Stimulated activated effector memory CD8-positive, alpha-beta T cell treated with anti-CD3 and anti-CD28 coated beads, Interleukin-12 subunit alpha, Interleukin-12 subunit beta, amount 100 ng/mL, for 72 hours (primary cell): ENCODE results near the gene USHBP1.
"Not testable (repeated sequence)": the region's sequence is repeated elsewhere in the genome, so short reads cannot be mapped to it uniquely, and the experiment has no call there.

Experiments used
- ATAC-seq: fragments of 150-1000 bp; cut with Tn5 transposase; 2 replicates; pipeline ENCODE4 v1.10.0; 2021
- DNase-seq, 2 donors: peaks; one replicate each; pipeline ENCODE4 v3.0.0; 2021 to 2022; ENCODE audit warnings: low spot score in 2 of 2
- H3K27ac Mint-ChIP-seq: one replicate; pipeline ENCODE4 v1.8.0; 2022; ENCODE audit warnings: mild to moderate bottlenecking, mixed read lengths
- H3K36me3 Mint-ChIP-seq: one replicate; pipeline ENCODE4 v1.8.0; 2022; ENCODE audit warnings: mild to moderate bottlenecking, mixed read lengths
- H3K4me1 Mint-ChIP-seq: one replicate; pipeline ENCODE4 v1.8.0; 2022; ENCODE audit warnings: mixed read lengths
- H3K4me3 Mint-ChIP-seq: one replicate; pipeline ENCODE4 v1.8.0; 2022; ENCODE audit warnings: mild to moderate bottlenecking, mixed read lengths
- H3K9me3 Mint-ChIP-seq: one replicate; pipeline ENCODE4 v1.8.0; 2022; ENCODE audit warnings: mixed read lengths

USHBP1 gene

DNA sequence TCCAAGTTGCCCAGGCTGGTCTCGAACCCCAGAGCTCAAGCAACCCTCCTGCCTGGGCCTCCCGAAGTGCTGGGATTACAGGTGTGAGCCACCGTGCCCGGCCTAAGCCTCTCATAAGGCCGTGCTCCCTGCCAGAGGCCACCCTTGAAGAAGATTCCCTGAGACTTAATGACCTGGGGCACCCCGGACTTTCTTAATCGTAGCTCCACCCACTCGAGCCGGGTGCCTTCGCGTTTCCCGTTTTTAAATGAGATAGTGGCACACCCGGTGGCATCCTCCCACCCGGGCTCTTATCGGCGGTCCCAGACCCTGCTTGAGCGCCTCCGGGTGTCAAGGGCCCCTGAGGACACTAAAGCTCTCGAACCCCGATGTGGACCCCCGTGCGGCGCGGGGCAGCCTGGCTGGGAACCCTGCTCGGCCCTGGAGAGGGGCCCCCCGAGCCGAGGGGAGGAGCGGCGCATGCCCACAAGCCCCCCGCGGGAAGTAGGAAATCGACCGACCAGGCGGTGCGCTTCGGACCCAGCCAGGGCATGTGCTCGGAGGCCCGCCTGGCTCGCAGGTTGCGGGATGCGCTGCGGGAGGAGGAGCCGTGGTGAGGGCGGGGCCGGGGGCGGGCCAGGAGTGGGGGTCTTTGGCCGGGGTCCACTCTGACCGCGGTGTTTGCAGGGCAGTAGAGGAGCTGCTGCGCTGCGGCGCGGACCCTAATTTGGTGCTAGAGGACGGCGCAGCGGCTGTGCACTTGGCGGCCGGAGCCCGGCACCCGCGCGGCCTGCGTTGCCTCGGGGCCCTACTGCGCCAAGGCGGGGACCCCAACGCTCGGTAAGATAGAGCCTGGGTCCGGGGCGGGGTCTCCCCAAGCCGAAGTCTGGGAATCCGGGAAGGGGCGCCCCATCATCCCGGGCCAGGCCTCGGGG lies 17.1 kb upstream of the USHBP1 start, which contains the start of gene ANKLE1:
TSS of gene ANKLE1 (plus strand) at position 511 of the 914 bp plus-strand sequence. CDS start at position 531, 20 bp downstream.
- H3K27ac Mint-ChIP-seq: no peak within 1 kb of the TSS
- H3K4me3 Mint-ChIP-seq: peak within 1 kb of the TSS; percentile 81
- DNase-seq: peak; percentile 57 to 83
- H3K9me3 Mint-ChIP-seq: no peaks in the 10 kb centered on the region
- peak; percentile 60 for ATAC-seq
- peaks cover 28% of the 10 kb centered on the region for H3K36me3 Mint-ChIP-seq
- H3K4me1 Mint-ChIP-seq: peaks cover 14% of the 10 kb centered on the region

DNA sequence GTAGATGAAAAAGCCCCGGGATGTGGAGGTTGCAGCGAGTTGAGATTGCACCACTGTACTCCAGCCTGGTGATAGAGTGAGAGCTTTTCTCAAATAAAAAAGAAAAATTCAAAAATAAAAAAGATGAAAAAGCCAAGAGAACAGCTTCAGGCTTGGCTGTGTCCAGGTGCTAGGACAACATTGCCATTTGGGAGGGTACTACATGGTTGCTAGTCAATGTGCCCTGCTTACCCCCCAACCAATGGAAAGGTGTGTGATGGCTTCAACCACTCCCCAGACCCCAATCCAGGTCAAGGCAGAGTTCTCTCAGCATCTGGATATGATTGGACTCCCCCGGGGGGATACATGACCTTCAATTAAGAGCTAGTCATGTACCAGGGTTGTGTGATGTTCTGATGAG lies 14.9 kb upstream of the USHBP1 start:
- ATAC-seq: no peak
- Mint-ChIP-seq H3K4me3 (no peak overlapping the region), H3K4me1 (peaks cover 14% of the 10 kb centered on the region), H3K27ac (no peak overlapping the region), H3K36me3 (peaks cover 49% of the 10 kb centered on the region), H3K9me3 (no peaks in the 10 kb centered on the region)
- no peak for DNase-seq

DNA sequence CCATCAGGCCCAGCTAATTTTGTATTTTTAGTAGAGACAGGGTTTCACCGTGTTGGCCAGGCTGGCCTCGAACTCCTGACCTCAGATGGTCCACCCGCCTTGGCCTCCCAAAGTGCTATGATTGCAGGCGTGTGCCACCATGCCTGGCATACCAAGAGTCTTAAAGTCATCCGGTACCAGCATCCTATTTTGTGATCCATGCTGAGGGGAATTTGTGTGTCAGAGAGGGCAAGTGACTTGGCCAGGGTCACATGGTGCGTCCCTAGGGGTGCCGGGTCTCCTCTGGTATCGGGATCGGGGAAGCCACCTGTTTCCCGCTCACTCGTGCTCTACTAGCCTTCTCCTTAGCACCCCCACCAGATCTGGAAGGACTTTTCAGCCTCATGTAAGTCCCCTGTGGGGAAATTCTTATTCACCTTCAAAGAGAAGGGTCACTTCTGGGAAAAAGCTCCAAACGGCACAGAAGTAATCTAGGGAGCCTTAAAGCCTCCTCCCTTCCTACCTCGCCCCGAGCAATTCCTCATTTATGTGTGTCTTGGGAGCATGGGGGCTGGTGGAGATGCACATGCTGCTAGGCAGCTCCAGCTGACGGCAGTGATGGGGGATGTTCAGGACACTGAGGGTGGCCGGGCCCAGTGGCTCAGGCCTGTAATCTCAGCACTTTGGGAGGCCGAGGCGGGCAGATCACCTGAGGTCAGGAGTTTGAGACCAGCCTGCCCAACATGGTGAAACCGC lies 11.1 kb upstream of the USHBP1 start:
- Mint-ChIP-seq H3K4me3 (no peak overlapping the region), H3K36me3 (peaks cover 77% of the 10 kb centered on the region), H3K27ac (no peak overlapping the region), H3K9me3 (no peaks in the 10 kb centered on the region), H3K4me1 (no peaks in the 10 kb centered on the region)
- no peak for DNase-seq
- ATAC-seq: no peak

DNA sequence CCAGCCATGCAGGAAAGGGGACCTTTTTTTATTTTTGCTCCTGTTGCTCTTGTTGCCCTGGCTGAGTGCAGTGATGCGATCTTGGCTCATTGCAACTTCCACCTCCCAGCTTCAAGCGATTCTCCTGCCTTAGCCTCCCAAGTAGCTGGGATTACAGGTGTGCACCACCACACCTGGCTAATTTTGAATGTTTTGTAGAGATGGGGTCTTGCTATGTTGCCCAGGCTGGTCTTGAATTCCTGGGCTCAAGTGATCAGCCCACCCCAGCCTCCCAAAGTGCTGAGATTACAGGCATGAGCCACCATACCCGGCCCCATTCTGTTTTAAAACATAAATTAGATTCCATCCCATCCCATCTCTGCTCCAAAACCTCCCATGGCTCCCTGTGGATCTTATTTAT lies 10.3 kb upstream of the USHBP1 start:
- peaks cover 84% of the 10 kb centered on the region for H3K36me3 Mint-ChIP-seq
- not testable (repeated sequence) for ATAC-seq, H3K4me1 Mint-ChIP-seq, H3K4me3 Mint-ChIP-seq, H3K9me3 Mint-ChIP-seq, H3K27ac Mint-ChIP-seq, DNase-seq

DNA sequence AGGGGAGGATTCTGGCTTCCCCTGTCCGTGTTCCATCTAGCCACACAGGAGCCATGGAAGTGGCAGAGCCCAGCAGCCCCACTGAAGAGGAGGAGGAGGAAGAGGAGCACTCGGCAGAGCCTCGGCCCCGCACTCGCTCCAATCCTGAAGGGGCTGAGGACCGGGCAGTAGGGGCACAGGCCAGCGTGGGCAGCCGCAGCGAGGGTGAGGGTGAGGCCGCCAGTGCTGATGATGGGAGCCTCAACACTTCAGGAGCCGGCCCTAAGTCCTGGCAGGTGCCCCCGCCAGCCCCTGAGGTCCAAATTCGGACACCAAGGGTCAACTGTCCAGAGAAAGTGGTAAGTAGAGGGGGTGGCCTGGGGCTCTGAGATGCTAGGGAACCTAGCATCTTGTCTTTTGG lies 4.2 kb upstream of the USHBP1 start:
- no peak overlapping the region for H3K27ac Mint-ChIP-seq

DNA sequence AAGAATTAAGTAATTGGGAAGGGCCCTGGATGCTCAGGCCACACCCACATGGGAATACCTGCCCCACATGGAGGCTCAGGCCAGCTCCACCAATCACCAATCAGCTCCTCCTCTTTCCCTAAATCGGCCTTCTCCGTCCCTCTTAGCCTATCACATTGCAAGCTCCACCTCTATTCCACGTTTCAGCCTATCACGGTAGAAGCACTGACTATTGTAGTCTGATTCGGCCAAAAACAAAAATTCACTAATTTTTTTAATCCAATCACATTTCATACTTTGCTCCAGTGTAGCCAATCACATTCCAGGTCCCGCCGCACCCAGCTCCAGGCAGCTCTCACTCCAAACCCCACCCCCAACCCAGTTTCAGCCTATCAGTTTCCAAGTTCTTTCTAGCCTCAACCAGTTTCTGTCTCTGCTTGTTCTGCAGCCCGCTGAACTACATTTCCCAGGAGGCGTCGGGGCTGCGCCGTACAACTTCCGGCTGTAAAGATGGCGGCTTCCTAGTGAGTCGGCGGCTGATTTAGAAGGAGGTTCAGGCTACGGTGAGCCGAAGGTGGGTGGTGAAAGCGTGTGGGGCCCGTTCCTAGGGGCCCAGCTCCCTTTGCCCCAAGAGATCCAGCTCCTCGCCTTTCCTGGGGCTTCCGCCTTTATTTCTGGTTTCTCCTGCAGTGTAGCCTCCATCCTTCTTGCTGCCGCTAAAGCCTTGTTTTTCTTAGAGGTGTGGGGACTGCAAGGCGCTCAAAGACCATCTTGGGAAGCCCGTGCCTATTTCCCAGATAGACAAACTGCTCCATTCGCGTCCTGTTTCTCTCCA lies 2.6 kb upstream of the USHBP1 start, which contains the start of gene BABAM1:
TSS of gene BABAM1 (plus strand) at position 469 of the 814 bp plus-strand sequence. CDS start 1,364 bp downstream, outside the sequence.
- H3K9me3 Mint-ChIP-seq: no peaks in the 10 kb centered on the region
- DNase-seq (peak; percentile 70 to 94), ATAC-seq (peak; percentile 95)
- H3K4me3 Mint-ChIP-seq: peak within 1 kb of the TSS; percentile 79
- peaks cover 53% of the 10 kb centered on the region for H3K36me3 Mint-ChIP-seq
- H3K27ac Mint-ChIP-seq: peak within 1 kb of the TSS; percentile 79
- H3K4me1 Mint-ChIP-seq: peaks cover 12% of the 10 kb centered on the region

More for the DNA sequence above, 4.2 kb upstream of the USHBP1 start:
- DNase-seq (no peak), ATAC-seq (no peak)
- peaks cover 66% of the 10 kb centered on the region for H3K36me3 Mint-ChIP-seq
- no peaks in the 10 kb centered on the region for H3K9me3 Mint-ChIP-seq
- H3K4me3 Mint-ChIP-seq: peak overlapping the region; percentile 79
- peaks cover 12% of the 10 kb centered on the region for H3K4me1 Mint-ChIP-seq

DNA sequence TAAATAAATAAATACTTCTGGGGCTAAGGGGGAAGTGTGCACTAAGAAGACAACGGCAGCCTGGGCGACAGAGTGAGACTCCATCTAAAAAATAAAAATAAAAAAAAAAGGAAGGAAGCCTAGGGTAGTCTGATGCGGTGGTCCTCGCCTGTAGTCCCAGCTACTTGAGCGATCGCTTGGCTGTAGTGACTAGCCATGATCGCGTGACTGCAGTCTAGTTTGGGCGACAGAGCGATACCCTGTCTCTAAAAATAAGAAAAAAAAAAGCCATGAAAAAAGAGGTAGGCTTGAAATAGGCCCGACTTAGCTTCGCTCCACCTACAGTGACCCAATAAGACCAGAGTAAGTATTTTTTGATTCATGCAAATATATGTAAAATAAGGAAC lies 2.0 kb upstream of the USHBP1 start:
- no peaks in the 10 kb centered on the region for H3K9me3 Mint-ChIP-seq
- H3K27ac Mint-ChIP-seq: peak overlapping the region; percentile 79
- peak overlapping the region; percentile 79 for H3K4me3 Mint-ChIP-seq
- H3K4me1 Mint-ChIP-seq: peaks cover 12% of the 10 kb centered on the region
- H3K36me3 Mint-ChIP-seq: peaks cover 47% of the 10 kb centered on the region
- no peak for DNase-seq
- peak; percentile 0 for ATAC-seq

DNA sequence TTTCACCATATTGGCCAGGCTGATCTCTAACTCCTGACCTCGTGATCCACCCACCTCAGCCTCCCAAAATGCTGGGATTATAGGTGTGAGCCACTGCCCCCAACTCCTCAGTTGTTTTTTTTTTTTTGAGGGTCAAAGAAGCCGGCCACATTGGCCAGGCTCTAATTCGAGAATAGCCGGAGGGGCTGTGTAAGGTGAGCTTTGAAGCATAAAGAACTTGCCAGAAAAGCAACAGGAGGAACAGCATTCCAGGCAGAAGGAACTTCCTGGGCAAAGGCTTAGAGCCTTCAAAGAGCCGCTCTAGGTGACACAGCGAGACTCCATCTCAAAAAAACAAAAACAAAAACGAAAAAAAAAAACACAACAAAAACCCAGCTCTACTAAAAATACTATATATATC lies 1.5 kb upstream of the USHBP1 start:
- no peak overlapping the region for H3K27ac Mint-ChIP-seq
- ATAC-seq: no peak
- no peaks in the 10 kb centered on the region for H3K9me3 Mint-ChIP-seq
- no peak for DNase-seq
- peaks cover 15% of the 10 kb centered on the region for H3K4me1 Mint-ChIP-seq
- H3K36me3 Mint-ChIP-seq: peaks cover 41% of the 10 kb centered on the region
- H3K4me3 Mint-ChIP-seq: no peak overlapping the region

DNA sequence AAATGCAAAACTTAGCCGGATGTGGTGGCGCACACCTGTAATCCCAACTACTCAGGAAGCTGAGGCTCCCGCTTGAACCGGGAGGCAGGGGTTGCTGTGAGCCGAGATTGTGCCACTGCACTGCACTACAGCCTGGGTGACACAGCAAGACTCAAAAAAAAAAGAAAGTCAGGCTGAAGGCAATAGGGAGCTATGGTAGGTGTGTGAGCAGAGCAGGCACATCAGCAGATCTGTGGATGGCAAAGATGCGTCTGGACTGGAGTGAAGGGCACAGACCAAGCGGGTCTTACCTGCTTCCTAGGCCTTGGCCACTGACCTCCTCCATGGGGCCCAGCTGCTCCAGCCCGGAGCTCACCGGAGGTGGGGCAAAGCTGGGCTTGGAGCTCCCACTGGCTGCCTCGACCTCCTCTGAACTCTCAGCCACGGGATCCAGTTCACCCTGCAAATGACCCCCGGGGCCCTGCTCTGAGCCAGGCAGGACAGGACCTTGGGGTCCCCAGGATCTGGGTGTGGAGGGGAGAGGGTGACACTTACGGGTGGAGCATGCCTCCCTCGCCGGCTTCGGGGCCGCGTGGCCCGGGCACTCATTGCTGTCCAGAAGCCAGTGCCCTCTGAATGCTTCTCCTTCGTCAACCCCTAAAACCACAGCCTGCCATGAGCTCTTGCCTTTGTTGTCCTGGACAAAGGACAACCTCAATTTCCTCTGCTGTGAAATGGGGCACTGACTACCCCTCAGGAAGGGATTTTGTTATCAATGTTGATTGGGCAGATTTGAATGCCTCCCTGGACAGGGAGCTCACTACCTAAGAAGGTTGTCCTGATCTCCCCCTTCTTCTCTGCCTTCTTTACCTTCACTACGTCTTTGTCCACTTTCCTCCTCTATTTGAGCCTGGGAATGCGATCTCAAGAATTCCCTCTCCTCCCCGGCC lies 569 bp downstream of the USHBP1 start:
- Mint-ChIP-seq H3K4me3 (no peak overlapping the region), H3K4me1 (peaks cover 22% of the 10 kb centered on the region), H3K36me3 (peaks cover 21% of the 10 kb centered on the region), H3K9me3 (no peaks in the 10 kb centered on the region), H3K27ac (peak overlapping the region; percentile 80)
- no peak for ATAC-seq
- no peak for DNase-seq

DNA sequence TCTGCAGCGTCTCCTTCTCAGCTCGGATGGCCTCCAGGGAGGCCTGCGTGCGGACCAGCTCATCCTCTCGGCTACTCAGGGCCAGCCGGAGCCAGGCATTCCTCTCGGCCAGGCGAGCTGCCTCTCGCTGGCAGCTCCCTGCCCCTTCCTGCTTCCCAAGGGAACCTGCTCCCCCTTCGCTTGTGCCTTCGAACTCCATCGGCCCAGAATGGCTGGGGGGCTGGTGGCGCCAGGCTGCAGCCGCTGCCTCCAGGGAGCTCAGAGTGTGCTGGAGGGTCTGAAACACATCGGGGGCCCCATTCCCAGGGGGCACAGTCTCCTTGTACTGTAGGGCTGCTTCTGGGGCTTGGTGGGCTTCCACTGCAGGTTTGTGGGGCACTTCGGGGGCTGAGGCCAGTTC lies 2.0 kb downstream of the USHBP1 start:
- Mint-ChIP-seq H3K36me3 (peaks cover 12% of the 10 kb centered on the region), H3K9me3 (no peaks in the 10 kb centered on the region), H3K4me1 (peaks cover 22% of the 10 kb centered on the region), H3K27ac (no peak overlapping the region), H3K4me3 (no peak overlapping the region)
- no peak for ATAC-seq
- no peak for DNase-seq

DNA sequence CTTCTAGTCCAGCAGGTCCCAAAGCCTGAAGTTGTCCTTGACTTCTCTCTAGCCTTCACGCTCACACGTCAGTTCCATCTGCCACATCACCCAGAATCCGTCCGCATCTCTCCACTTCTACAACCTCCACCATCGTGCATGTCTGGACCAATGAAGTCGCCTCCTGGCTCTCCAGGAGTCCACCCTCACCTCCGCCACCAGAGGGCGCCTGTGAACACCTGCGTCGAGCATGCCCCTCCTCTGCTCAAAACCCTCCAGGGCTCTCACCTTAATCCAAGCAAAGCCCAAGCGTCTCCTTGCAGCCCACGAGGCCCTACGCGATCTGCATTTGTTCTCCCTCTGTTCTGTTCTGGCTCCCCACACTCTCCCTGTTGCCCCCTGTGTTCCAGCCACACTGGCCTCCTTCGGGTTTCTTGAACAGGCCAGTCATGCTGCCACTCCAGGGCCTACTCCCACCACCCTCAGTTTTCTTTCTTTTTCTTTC lies 3.7 kb downstream of the USHBP1 start:
- peak; percentile 98 for ATAC-seq
- peak overlapping the region; percentile 6 for H3K27ac Mint-ChIP-seq

DNA sequence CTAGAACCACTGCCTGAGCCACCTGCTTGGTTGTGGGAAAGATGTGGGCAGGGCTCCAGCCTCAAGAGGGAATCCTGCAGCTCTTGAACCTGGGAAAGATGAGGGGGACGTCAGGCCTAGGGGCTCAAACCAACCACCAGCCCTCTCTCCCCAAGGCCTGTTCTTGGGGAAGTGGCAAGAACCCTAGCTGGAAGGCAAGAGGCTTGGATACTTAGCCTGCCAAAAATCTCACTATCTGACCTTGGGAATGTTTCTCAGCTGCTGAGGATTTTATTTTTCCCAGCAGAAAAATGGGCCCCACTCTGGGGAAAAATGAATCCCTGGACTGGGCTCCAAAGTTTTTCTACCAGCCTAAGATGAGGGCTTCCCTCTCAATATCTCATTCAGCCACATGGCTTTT lies 4.6 kb downstream of the USHBP1 start:
- H3K9me3 Mint-ChIP-seq: no peaks in the 10 kb centered on the region
- DNase-seq (no peak), ATAC-seq (no peak)
- H3K4me3 Mint-ChIP-seq: no peak overlapping the region
- peaks cover 13% of the 10 kb centered on the region for H3K4me1 Mint-ChIP-seq
- peaks cover 4% of the 10 kb centered on the region for H3K36me3 Mint-ChIP-seq
- no peak overlapping the region for H3K27ac Mint-ChIP-seq

More for the DNA sequence above, 3.7 kb downstream of the USHBP1 start:
- Mint-ChIP-seq H3K9me3 (no peaks in the 10 kb centered on the region), H3K4me1 (peaks cover 13% of the 10 kb centered on the region), H3K36me3 (peaks cover 4% of the 10 kb centered on the region), H3K4me3 (no peak overlapping the region)
- DNase-seq: peak; percentile 93 to 94

DNA sequence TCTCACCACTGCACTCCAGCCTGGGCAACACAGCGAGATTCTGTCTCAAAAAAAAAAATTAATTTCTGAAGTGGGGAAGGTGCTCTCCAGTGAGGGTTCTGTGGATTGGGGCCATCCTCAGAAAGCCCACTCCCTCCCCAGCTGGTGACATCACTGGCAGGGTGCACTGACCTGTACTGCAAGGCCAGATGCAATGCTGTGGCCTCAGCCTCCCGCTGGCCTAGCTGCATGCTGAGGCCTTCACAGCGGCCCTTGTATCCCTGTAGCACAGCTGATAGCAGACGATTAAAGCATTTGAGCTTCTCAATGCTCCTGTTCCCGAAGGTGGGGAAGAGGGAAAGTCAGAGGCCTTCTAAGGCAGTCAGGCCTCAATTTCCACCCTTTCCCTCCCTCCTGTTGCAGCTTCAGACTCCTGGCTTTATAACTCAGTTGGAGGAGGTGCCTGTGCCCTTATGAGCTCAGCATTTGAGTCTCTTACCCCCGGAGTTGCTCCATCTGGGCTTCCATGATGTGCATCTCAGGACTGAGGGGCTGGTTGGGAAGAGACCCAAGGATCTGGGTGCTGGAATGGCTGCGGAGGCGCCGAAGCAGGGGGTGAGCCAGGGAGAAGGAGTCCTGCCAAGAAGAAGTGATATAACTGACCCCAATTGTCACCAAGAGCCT lies 5.3 kb downstream of the USHBP1 start:
- no peaks in the 10 kb centered on the region for H3K9me3 Mint-ChIP-seq
- ATAC-seq: no peak
- no peak overlapping the region for H3K4me3 Mint-ChIP-seq
- DNase-seq: no peak
- no peaks in the 10 kb centered on the region for H3K36me3 Mint-ChIP-seq
- no peak overlapping the region for H3K27ac Mint-ChIP-seq
- H3K4me1 Mint-ChIP-seq: peaks cover 9% of the 10 kb centered on the region
